ENCODE results near the gene UBQLN1.

- TF ChIP-seq POLR2AphosphoS5 (IDR thresholded peaks at IDR 0.05) (no peak), CTCF (IDR thresholded peaks at IDR 0.05; ENCODE audit: poor library complexity, severe bottlenecking) (no peak), EP300 (conservative IDR thresholded peaks at IDR 0.05; ENCODE audit: poor library complexity, severe bottlenecking) (no peak), MXI1 (conservative IDR thresholded peaks at IDR 0.05; ENCODE audit: poor library complexity, severe bottlenecking) (no peak), TAF1 (IDR thresholded peaks at IDR 0.05; ENCODE audit: low read depth) (no peak), EZH2 (IDR thresholded peaks at IDR 0.05; ENCODE audit: borderline replicate concordance, insufficient read depth, low read length, poor library complexity, severe bottlenecking) (no peak), RAD21 (conservative IDR thresholded peaks at IDR 0.05) (no peak), SMC3 (conservative IDR thresholded peaks at IDR 0.05; ENCODE audit: poor library complexity) (no peak)
- TF ChIP-seq, protein P1, sequence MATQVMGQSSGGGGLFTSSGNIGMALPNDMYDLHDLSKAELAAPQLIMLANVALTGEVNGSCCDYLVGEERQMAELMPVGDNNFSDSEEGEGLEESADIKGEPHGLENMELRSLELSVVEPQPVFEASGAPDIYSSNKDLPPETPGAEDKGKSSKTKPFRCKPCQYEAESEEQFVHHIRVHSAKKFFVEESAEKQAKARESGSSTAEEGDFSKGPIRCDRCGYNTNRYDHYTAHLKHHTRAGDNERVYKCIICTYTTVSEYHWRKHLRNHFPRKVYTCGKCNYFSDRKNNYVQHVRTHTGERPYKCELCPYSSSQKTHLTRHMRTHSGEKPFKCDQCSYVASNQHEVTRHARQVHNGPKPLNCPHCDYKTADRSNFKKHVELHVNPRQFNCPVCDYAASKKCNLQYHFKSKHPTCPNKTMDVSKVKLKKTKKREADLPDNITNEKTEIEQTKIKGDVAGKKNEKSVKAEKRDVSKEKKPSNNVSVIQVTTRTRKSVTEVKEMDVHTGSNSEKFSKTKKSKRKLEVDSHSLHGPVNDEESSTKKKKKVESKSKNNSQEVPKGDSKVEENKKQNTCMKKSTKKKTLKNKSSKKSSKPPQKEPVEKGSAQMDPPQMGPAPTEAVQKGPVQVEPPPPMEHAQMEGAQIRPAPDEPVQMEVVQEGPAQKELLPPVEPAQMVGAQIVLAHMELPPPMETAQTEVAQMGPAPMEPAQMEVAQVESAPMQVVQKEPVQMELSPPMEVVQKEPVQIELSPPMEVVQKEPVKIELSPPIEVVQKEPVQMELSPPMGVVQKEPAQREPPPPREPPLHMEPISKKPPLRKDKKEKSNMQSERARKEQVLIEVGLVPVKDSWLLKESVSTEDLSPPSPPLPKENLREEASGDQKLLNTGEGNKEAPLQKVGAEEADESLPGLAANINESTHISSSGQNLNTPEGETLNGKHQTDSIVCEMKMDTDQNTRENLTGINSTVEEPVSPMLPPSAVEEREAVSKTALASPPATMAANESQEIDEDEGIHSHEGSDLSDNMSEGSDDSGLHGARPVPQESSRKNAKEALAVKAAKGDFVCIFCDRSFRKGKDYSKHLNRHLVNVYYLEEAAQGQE (IDR thresholded peaks at IDR 0.05; ENCODE audit: borderline replicate concordance) = no peak
Measured at GRCh38 chr9:83677596-83677995, 30.2 kb downstream of the UBQLN1 start.
